Measurements from ENCODE around the gene ZFP90.

Gene ZFP90

DNA sequence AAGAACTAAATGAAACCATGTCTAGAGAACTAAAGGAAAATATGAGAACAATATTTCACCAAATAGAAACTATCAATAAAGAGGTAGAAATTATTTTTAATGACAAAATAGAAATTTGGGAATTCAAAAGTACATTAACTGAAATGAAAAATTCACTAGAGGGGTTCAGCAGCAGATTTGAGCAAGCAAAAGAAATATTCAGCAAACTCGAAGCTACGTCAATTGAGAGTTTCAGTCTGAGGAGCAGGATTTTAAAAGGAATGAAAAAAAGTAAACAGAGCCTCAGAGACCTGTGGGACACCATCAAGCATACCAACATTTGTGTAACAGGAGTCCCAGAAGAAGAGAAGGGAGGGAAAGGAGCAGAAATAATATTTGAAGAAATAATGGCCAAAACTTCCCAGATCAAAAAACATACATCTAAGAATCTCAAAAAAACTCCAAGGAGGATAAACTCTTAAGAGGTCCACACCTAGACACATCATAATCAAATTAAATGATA lies 38.3 kb downstream of the ZFP90 start:
- no peak for DNase-seq (ENCODE audit: low read depth in 2 of 2)

DNA sequence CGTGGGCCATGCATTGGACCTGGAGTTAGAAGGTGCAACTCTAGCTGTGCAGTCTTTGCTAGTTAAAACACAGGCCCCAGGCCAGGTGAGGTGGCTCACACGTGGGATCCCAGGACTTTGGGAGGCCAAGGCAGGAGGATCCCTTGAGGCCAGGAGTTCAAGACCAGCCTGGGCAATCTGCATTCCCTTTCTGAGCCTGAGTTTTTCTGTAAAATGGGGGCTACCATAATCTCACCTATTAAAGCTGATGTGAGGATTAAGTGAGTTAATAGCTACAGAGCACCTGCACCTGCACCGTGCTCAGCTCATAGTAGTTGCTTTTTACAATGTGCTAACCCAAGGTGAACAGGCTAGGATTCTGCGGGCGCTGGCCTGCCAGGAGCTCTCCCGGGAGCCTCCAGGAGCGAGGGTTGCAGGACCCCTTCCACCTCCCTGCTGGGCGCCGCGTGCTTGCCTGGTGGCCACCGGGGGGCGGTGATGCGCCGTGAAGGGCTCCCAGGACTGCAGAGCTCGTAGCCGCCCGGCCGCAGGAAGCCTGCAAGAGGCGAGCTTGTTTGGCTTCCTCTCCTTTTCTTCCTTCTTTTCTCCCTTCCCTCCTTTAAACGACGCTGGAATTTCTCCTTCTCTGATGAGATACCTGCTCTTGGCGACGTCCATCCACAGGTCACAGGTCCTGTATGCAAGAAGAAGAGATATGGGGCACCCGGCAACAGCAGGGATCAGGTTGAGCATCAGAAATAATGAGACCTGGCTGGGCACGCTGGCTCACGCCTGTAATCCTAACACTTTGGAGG lies 51.3 kb downstream of the ZFP90 start:
- peak; percentile 17 to 26 for DNase-seq (ENCODE audit: low read depth in 2 of 2)

DNA sequence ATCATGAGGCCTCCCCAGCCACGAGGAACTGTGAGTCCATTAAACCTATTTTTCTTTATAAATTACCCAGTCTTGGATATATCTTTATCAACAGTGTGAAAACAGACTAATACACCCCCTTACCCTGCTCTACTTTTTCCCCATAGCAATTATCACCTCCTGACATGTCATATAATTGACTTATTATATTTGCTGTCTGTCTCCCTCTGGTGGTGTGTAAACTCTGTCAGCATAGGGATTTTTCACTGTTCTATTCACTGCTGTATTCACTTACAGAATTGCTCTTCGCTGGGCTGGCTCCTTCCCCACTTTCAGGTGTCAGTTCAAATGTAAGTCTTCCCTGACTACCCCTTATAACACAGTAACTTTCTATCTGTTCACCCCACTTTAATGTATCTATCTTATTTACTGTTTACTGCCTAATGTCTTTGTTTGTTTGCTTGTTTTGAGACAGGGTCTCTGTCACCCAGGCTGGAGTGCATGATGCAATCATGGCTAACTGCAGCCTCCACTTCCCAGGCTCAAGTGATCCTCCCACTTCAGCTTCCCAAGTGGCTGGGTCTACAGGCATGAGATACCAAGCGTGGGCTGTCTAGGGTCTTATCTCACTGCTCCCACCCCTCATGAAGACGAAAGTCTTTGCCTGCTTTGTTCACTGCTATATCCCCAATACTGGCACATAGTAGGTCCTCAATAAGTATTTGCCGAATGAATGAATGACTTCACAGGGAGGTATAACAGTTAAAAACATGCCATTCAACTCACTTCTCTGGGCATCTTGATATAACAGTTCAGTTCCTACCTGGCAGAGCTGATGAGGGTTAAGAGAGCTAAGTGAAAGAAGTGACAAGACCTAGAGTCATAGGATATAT lies 53.6 kb downstream of the ZFP90 start:
- no peak for DNase-seq (ENCODE audit: low read depth in 2 of 2)

DNA sequence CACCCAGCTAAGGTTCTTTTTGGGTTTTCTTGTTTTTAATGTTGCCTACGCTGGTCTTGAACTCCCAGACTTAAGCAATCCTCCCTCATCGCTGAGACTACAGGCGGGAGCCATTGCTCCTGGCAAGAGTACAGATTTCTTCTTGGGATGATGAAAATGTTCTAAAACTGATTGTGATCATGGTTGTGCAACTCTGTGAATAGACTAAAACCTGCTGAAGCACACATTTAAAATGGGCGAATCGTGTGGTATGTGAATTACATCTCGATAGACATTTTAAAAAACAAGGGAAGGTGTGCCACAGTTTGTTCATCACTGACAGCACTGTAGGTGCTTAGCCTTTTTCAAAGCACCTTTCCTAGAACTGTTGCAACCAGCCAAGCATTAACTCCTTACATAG lies 57.2 kb downstream of the ZFP90 start:
- DNase-seq (ENCODE audit: low read depth in 2 of 2) = no peak

DNA sequence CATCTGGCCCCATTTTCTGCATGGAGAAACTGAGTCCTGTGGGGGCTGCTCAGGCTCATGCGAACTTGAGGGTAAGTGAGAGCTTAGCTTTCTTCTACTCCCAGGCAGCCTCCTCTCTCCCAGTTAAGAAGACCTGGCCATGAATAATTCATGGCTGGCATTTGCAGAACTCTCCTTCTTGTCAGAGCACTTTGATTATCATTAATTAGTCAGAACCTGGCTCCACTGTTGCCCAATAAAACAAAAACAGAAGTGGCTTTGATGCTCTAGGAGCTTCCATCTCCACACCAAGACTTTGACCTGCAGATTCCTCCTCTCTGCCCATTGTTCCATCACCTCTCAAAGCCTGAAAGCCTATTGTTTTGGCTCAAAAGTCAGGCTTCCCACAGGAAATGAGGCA lies 60.5 kb downstream of the ZFP90 start:
- DNase-seq (ENCODE audit: low read depth in 2 of 2) = no peak

DNA sequence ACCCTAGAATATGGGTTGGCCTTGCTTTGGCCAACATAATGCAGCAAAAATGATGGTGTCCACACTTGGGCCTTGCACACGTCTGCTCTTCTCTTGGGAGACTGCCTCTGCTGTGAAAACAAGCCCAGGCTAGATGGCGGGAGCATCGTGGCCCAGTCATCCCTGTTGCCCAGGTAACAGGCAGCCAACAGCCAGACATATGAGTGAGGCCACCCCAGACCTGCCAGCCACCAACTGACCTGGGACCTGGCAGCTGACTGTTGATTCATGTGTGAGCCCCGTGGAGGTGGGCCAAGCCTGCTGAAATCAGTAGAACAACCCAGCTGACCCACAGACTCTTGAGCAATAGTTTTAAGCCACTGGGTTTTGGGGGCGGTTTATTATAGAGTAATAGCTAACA lies 66.7 kb downstream of the ZFP90 start:
- DNase-seq (ENCODE audit: low read depth in 2 of 2) = no peak

DNA sequence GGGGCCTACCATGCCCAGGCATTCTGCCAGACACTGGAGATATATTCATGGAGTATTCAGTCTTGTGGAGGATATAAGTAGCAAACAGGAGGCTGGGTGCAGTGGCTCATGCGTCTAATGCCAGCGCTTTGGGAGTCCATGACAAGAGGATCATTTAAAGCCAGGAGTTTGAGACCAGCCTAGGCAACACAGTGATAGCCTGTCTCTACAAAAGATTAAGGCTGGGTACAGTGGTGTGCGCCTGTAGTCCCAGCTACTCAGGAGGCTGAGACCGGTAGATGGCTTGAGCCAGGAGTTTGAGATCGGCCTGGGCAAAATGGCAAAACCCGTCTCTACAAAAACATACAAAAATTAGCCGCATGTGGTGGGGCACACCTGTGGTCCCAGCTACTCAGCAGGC lies 68.4 kb downstream of the ZFP90 start:
- no peak for DNase-seq (ENCODE audit: low read depth in 2 of 2)

DNA sequence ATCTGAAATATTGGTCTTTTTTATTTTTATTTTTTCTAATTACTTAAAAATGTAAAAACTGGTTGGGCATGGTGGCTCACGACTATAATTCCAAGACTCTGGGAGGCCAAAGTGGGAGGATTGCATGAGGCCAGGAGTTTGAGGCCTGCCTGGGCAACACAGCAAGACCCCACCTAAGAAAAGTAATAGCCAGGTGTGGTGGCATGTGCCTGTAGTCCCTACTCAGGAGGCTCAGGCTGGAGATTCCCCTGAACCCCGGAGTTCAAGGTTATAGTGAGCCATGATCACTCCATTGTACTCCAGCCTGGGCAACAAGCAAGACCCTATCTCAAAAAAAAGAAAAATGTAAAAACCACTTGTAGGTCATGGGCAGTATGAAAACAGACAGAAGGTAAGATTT lies 69.2 kb downstream of the ZFP90 start:
- no peak for DNase-seq (ENCODE audit: low read depth in 2 of 2)

DNA sequence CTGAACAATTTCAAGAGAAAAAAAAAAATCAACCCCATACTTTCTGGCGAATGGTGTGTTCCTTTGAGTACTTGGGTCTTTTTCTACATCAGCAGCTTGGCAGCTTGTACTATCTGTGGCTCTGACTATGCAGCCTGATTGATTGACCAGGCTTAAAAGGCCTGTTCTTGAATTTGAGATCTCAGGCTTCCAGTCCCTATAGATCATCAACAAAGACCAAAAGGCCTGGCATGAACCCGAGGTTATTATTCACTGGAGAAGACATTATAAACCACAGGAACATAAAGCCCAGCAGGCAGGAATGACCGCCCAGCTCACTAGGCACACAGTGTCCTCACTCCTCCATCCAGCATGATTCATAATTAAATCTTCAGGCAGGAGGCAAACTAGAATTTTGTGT lies 73.9 kb downstream of the ZFP90 start:
- DNase-seq (ENCODE audit: low read depth in 2 of 2) = no peak

DNA sequence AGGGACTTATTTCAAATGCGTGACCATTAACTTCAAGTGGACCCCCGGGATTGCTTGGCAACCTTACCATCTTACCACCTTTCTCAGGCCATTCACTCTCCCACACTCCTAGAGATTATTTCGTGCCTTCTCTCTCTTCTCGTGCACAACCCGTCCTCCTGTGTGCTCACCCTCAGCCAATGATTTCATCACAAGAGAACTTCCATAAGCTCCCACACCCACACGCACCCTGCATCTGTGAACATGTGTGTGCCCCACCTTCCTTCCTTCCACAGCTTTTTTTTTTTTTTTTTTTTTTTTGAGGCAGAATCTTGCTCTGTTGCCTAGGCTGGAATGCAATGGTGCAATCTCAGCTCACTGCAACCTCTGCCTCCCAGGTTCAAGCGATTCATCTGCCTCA lies 78.6 kb downstream of the ZFP90 start:
- no peak for DNase-seq (ENCODE audit: low read depth in 2 of 2)

All from stimulated activated CD8-positive, alpha-beta memory T cell treated with anti-CD3 and anti-CD28 coated beads, Interleukin-2, amount 100 ng/mL, for 1 hour (primary cell).